ENCODE data around the gene KIRREL1. TPM values are rescaled to one million over a fixed set of nuclear protein-coding genes. Genes with fewer than 3 reads are reported as not detected.

Gene KIRREL1
- total RNA-seq, 4 donors from 2014 or later: 8.8 to 19.6 (median 14.5) TPM

- WGBS, 2 donors: 58 to 65% methylated on average over 12 of the region's 12 CpGs
Measured at GRCh38 chr1:158068918-158069317, 75.5 kb downstream of the KIRREL1 start.

DNA sequence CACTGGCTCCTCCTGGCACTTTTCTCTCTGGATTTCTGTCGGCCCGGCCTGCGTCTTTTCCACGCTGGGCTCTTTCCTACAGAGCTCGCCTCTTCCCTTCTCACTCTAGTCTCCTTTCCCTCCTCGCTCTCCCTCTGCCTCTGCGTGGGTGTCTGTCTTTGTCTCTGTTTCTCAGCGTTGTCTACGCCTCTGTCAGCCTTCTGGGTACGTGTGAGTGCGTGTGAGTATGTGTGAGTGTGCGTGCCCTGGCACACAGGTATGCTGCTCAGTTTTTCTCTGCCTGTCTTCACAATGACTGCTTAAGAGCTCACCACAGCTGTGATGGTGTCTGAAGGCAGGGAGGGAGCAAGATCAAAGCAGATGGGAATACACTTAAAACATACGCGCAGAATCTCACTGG, 77.7 kb downstream of the KIRREL1 start:
- WGBS, 2 donors: 63 to 64% methylated on average over 14 of the region's 14 CpGs
- intact Hi-C loops (cut with DNase I; ENCODE audit: low total_unique reads): no loop called here
- no peak for TF ChIP-seq POLR2A (IDR thresholded peaks at IDR 0.05)
- no peak for TF ChIP-seq CTCF (IDR thresholded peaks at IDR 0.05)
- DNase-seq (ENCODE audit: low spot score in 2 of 2): no peak
- no peak overlapping the region for H3K4me3 ChIP-seq (ENCODE audit: low read depth, poor library complexity, severe bottlenecking)

More at GRCh38 chr1:158068918-158069317, 75.5 kb downstream of the KIRREL1 start:
- intact Hi-C loops (cut with DNase I; ENCODE audit: low total_unique reads): no loop called here
- TF ChIP-seq POLR2A (IDR thresholded peaks at IDR 0.05) (no peak), CTCF (IDR thresholded peaks at IDR 0.05) (no peak)
- DNase-seq (ENCODE audit: low spot score in 2 of 2): no peak
- H3K4me3 ChIP-seq (ENCODE audit: low read depth, poor library complexity, severe bottlenecking): no peak overlapping the region

GRCh38 chr1:158075078-158075477, 81.6 kb downstream of the KIRREL1 start:
- H3K4me3 ChIP-seq (ENCODE audit: low read depth, poor library complexity, severe bottlenecking): no peak overlapping the region
- DNase-seq (ENCODE audit: low spot score in 2 of 2): no peak
- intact Hi-C loops (cut with DNase I; ENCODE audit: low total_unique reads): no loop called here
- 69 to 83% methylated on average over 9 of the region's 9 CpGs for WGBS, 2 donors
- TF ChIP-seq POLR2A (IDR thresholded peaks at IDR 0.05) (no peak), CTCF (IDR thresholded peaks at IDR 0.05) (no peak)

GRCh38 chr1:158076441-158076840, 83.0 kb downstream of the KIRREL1 start:
- WGBS, 2 donors: 74 to 76% methylated on average over 6 of the region's 6 CpGs
- intact Hi-C loops (cut with DNase I; ENCODE audit: low total_unique reads): no loop called here
- no peak overlapping the region for H3K4me3 ChIP-seq (ENCODE audit: low read depth, poor library complexity, severe bottlenecking)
- TF ChIP-seq POLR2A (IDR thresholded peaks at IDR 0.05) (no peak), CTCF (IDR thresholded peaks at IDR 0.05) (no peak)
- no peak for DNase-seq (ENCODE audit: low spot score in 2 of 2)

GRCh38 chr1:158077411-158078256, 84.2 kb downstream of the KIRREL1 start:
- intact Hi-C loops (cut with DNase I; ENCODE audit: low total_unique reads): no loop called here
- no peak overlapping the region for H3K4me3 ChIP-seq (ENCODE audit: low read depth, poor library complexity, severe bottlenecking)
- WGBS, 2 donors: 87 to 90% methylated on average over 22 of the region's 22 CpGs
- no peak for DNase-seq (ENCODE audit: low spot score in 2 of 2)
- TF ChIP-seq POLR2A (IDR thresholded peaks at IDR 0.05): no peak
- TF ChIP-seq CTCF (IDR thresholded peaks at IDR 0.05): no peak

All from lower leg skin (tissue), 4 donors.